ACHN (cell line): ENCODE data around the gene TNFRSF21.

Experiments used
- DNase-seq: peaks from one replicate; pipeline ENCODE4 v3.0.0-alpha.2; 2015
- in situ Hi-C: cut with HindIII; loops from 2 replicates; pipeline ENCODE4 v1.10.0; 2017; ENCODE audit warnings: low sequenced_read_pairs, low pct_ligation_motif_present, low pct_unique_long_range_greater_than_20kb

TNFRSF21 gene

DNA sequence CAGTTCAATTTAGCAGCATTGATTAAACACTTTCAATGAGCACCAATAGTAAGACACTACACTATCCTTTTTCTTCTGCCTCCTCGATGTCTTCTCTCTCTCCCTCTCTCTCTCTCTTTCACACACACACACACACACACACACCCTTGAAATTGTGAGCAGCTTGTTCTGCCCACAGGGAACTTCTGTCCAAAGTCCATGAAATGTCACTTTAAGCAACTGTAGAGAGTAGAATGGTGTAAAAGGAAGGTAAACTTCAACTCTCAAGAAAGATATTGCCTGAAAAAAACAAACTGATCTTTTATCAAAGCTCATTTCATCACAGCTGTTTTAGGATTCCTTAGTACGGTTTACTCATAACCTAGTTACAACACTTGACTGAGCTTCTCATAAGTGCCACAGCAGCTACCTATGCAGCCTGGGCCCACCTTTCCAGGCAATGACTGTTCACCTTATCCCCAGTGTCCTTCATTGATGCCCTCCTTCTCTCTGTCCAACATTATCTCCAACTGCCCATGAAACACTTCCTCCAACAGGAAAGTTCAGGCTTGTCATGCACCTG is 107.0 kb downstream of the TNFRSF21 start:
- in situ Hi-C loops = no loop called here

DNA sequence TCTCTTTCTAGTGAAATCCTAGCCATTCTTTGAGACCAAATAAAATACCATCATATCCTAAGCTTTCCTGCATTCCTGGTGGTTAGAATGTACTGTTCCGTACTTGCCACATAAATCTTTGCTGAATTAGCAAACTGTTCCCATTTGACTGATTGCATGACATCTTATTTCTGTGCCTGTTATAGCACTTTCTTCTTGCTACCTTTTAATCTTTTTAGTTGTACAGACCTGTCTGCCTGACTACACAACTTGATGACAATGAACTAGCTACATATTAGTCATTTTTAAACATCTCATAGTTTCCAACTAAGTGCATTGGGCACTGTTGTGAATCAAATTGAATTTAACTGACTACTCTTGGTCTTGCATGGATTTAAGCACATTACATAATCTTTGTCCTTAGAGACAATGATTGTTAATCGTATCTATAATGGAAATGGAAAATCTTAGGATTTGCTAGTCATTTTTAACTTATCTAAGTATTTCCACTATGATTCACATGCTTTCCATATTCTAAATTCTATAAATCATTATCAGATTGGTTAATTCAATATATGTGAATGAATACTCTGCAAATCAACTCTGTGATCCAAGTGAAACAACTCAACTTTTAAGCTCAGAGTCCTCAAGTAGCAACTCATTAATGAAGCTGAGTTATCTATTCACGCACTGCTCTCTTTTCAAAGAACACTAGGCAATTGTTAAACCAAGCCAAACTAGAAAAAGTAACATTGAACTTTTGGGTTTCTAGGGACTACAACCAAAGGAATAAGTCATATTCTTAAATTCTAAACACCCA is 109.0 kb downstream of the TNFRSF21 start:
- DNase-seq = peak; percentile 36
- in situ Hi-C loops = no loop called here

More for the DNA sequence above, 107.0 kb downstream of the TNFRSF21 start:
- no peak for DNase-seq

DNA sequence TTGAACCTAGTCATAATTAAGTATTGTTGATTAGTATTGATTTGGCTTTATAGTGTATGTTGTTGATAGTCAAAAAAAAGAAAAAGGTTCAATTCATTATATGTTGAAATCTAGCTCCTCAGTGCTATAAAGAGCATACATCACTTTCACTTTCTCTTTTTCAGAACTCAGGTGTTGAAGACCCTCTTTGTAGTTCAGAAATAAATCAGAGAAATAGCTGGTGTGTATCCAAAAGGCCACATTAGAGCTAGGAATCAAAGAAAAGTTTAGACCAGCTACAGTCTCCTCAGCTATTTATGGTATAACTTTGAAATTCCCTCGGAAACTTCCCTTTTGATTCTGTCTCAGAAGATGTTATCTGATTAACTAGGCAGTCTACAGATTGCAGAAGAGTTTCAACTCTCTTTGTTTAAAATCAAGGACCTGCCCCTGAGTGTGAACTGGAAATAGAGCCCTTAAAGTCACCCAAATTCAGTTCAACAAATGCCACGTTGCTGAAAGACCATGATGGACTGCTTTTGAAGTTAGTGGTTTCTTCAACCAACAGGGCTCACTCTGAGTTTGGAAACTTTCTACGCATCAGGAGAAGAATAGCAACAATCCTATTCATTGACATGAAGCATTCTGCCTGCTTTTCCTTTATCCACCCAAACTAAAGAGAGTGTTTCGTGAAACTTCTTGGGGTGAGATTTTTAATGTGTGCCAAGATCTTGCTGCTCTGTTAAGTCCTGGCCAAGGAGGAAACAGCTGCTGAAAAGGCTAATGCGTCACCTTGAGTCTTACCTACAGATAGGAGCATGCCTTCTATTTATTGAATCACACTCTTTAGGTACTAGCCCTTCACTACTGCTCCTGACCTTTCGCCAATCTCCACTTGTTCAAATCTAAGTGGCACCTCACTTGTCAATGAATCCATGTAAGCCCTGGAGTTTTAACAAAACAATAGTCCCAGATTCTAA is 111.7 kb downstream of the TNFRSF21 start:
- in situ Hi-C loops = no loop called here
- peak; percentile 21 for DNase-seq

DNA sequence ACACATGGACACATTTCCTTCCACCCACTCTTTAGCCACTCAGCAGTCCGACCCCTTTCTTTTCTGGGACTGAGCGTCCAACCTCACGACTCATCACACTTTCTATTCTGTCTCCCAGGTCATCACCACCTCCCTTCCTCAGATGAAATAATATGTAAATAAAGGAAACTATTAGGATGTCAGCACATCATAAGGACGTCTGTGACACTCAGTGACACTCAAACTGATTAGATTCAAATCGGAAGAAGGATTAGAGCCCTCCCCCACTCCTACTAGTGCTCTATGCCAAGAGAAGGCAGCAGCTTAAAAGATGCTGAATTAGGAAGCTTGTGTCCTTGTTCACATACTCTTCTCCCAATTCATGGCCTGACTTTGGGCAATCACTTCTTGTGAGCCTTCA is 113.6 kb downstream of the TNFRSF21 start:
- no peak for DNase-seq
- in situ Hi-C loops = no loop called here

DNA sequence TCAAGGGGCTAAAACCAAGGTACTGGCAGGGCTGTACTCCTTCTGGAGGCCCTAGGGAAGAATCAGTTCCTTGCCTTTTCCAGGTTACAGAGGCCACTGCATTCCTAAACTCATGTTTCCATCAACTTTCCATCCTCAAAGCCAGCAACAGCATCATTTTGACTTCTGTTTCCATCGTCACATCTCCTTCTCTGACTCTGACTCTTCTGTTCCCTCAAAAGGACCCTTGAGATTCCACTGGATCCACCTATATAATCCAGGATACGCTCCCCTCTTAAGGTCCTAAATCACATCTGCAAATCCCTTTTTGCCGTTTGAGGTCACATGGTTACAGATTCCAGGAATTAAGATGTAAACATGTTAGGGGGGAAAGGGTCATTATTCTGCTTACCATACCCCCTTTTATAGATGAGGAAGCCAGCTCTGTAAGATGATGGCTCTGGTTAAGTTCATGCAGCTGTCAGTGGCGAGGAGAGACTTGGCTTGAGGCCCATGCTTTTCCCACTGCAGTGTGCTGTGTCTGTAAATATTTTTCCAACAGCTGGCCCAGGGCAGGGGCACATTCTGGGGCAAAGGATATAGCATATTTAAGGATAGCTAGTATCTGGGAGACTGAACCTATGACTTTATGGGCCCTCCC is 114.6 kb downstream of the TNFRSF21 start:
- in situ Hi-C loops = no loop called here

DNA sequence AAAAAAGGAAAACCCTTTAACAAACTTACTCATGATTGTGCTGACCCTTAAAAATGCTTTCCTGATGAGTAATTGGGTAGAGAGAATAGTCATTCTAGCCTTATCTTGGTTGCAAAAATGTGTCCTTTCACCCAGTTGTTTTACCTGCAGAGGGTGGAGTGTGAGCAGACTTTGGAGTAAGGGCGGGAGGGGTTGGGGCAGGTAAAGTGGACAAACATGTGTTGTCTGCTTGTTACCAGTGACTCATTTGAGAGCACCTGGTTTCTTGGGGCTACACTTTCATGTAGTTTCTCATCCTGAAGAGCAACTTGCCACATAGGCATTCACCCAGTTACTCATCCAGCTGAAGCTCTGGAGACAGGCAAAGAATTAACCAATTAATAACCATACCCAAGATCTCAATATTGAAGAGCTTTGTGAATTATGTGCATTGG is 121.1 kb downstream of the TNFRSF21 start:
- in situ Hi-C loops = no loop called here
- peak; percentile 69 for DNase-seq

More for the DNA sequence above, 114.6 kb downstream of the TNFRSF21 start:
- DNase-seq = no peak

DNA sequence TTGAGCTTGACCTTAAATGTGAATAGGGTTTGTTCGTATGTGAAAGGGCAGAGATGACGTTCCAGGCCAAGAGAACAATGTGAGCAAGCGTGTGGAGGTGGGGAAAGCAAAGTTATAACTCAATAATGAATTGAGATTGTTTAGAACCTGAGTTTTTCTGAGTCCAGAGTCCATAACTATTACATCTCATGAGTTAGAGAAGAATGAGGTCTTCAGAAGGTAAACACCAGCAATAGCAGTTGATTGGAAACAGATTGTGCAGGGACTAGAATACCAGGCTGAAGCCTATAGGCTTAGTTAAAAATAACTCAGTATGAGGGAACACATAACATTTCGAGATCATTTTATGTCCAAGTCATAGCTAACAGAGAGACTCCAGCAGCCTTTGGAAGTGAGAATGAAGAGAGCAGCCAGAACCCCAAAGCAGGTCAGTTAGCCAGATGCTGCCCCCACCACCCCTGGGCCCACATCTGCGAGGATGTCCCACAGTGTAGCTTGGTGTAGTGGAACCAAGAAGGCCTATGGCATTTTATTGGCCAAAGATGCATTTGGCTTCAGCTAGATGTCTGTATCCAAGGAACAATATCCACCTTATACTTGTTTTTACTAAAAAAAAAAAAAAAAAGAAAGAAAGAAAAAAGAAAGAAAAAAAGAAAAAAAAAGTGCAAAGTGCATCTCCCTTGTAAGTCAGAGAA is 121.7 kb downstream of the TNFRSF21 start:
- no peak for DNase-seq
- in situ Hi-C loops = no loop called here

DNA sequence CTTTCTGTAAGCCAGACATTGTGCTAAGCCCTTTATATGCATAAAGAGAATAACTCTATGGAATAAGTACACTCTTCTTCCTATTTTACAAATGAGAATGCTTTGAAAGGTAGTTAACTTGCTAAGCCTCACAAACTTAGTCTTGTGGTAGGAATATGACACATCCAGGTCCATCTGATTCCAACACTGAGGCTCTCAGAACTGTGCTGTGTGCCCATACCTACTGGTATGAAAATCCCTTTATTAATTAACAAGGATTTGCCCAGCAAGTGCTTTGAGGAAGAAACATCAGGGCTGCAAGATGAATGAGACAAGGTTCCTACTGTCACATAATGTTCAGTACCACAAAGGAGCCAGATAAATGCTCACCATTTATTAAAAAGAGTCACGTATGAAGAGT is 122.6 kb downstream of the TNFRSF21 start:
- in situ Hi-C loops = no loop called here
- no peak for DNase-seq

DNA sequence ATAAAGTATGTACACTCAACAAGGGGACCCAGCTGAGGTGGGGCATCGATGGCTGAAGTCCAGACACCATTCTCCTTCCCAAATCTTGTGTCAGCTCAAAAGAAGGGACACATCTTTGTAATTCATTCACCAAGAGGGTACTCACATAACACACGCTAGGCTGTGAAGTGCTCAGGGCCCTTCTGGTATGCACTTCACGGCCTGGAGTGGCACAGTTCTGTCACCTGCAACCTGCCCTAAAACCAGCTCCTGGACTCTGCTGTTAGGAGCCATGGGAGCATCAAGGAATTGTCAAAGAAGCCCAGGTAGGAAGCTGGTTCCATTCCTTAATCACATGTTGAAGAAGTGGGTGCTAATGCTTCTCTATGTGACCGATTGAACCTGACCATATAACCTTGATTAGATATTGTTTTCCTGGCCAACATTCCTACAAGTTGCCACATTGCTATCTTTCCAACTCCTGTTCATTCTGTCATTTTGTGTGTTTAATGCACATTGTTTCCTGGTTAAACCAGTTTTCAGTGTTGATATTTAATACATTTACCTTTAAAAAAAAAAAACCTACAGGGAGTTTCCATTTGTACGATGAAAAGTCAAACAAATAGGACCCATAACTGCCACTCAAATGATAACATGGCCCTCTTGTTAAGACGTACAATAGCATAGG is 127.3 kb downstream of the TNFRSF21 start:
- in situ Hi-C loops = no loop called here
- DNase-seq = no peak

DNA sequence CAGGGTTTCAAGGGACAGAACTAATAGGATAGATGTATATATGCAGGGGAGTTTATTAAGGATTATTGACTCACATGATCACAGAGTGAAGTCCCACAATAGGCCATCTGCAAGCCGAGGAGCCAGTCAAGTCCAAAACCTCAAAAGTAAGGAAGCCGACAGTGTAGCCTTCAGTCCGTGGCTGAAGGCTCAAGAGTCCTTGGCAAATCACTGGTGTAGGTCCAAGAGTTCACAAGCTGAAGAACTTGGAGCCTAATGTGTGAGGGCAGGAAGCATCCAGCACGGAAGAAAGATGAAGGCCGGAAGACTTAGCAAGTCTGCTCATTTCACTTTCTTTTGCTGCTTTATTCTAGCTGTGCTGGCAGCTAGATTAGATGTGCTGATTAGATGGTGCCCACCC is 128.0 kb downstream of the TNFRSF21 start:
- in situ Hi-C loops = no loop called here

More for the DNA sequence above, 128.0 kb downstream of the TNFRSF21 start:
- DNase-seq = no peak
